Mammary epithelial cell (primary cell): ENCODE results near the gene KLF2.

Experiments
- CTCF ChIP-seq, 2 donors: IDR thresholded peaks in 1 of 2; conservative IDR thresholded peaks in 1 of 2; 2 replicates each; pipeline ENCODE4 v1.5.1; 2011 to 2012; ENCODE audit warnings: inconsistent platforms in 2 of 2, low read length in 2 of 2, mild to moderate bottlenecking in 2 of 2, control low read depth in 1 of 2, low read depth in 1 of 2; ENCODE audit not compliant: insufficient read depth in 1 of 2; ENCODE audit errors: extremely low read depth in 1 of 2
- EZH2 ChIP-seq: IDR thresholded peaks from 2 replicates; pipeline ENCODE4 v1.6.1; 2012; ENCODE audit warnings: low read length, inconsistent platforms, borderline replicate concordance

- TF ChIP-seq CTCF (conservative IDR thresholded peaks at IDR 0.05 in 1 of 2, IDR thresholded peaks at IDR 0.05 in 1 of 2; ENCODE audit: extremely low read depth in 1 of 2, insufficient read depth in 1 of 2, low read depth in 1 of 2, low read length in 2 of 2), result no peak
- TF ChIP-seq EZH2, result no peak
Observed at GRCh38 chr19:16315825-16316505, 8.7 kb upstream of the KLF2 start.
